ENCODE data around the gene POLR2J. TPM values are rescaled to one million over a fixed set of nuclear protein-coding genes. Genes with fewer than 3 reads are reported as not detected.

Gene POLR2J
- total RNA-seq, 2 experiments from 2014 or later, result 48.3 to 53.6 TPM

GRCh38 chr7:102432442-102433218 is 46.1 kb downstream of the POLR2J start:
- ATAC-seq (ENCODE audit: low read depth) (peak; percentile 26), DNase-seq (peak; percentile 50)
- no peaks in the 10 kb centered on the region for H3K27me3 Mint-ChIP-seq
- H3K27ac Mint-ChIP-seq, result peak overlapping the region; percentile 93
- peak overlapping the region; percentile 78 for H3K4me3 Mint-ChIP-seq
- peaks cover 38% of the 10 kb centered on the region for H3K4me1 Mint-ChIP-seq
- POLR2A ChIA-PET, result interaction anchor here (0.5 to 4.3 kb wide), 5 partner anchors 10 to 35 kb away, joined by 3 to 37 read pairs (median 3); no protein-coding TSS in a partner anchor
- no peaks in the 10 kb centered on the region for H3K9me3 Mint-ChIP-seq
- peaks cover 15% of the 10 kb centered on the region for H3K36me3 Mint-ChIP-seq

GRCh38 chr7:102431617-102432298 is 47.0 kb downstream of the POLR2J start:
- Mint-ChIP-seq H3K27me3 (no peaks in the 10 kb centered on the region), H3K27ac (peak overlapping the region; percentile 93), H3K36me3 (peaks cover 18% of the 10 kb centered on the region), H3K4me1 (peaks cover 41% of the 10 kb centered on the region), H3K9me3 (no peaks in the 10 kb centered on the region), H3K4me3 (peak overlapping the region; percentile 78)
- POLR2A ChIA-PET, result interaction anchor here (0.5 to 4.3 kb wide), 3 partner anchors 14 to 32 kb away, joined by 3 to 37 read pairs (median 3); no protein-coding TSS in a partner anchor
- DNase-seq, result peak; percentile 59
- ATAC-seq (ENCODE audit: low read depth), result peak; percentile 40

- ATAC-seq (ENCODE audit: low read depth) (no peak), DNase-seq (no peak)
- Mint-ChIP-seq H3K36me3 (peaks cover 23% of the 10 kb centered on the region), H3K9me3 (no peaks in the 10 kb centered on the region), H3K27ac (peak overlapping the region; percentile 73), H3K4me3 (no peak overlapping the region), H3K27me3 (no peaks in the 10 kb centered on the region), H3K4me1 (peaks cover 53% of the 10 kb centered on the region)
- POLR2A ChIA-PET, result interaction anchor here (1.1 to 1.6 kb wide), 2 partner anchors 12 to 13 kb away, joined by 3 to 4 read pairs; no protein-coding TSS in a partner anchor
These were observed 49.4 kb downstream of the POLR2J start for GRCh38 chr7:102429141-102429899.

GRCh38 chr7:102427019-102427405 is 51.7 kb downstream of the POLR2J start:
- Mint-ChIP-seq H3K4me1 (peaks cover 49% of the 10 kb centered on the region), H3K4me3 (peak overlapping the region; percentile 89), H3K27ac (peak overlapping the region; percentile 99), H3K36me3 (peaks cover 26% of the 10 kb centered on the region), H3K27me3 (no peaks in the 10 kb centered on the region), H3K9me3 (no peaks in the 10 kb centered on the region)
- DNase-seq (no peak), ATAC-seq (ENCODE audit: low read depth) (no peak)
- POLR2A ChIA-PET, result interaction anchor here (1.0 to 4.0 kb wide), 8 partner anchors 8 to 37 kb away, joined by 6 to 88 read pairs (median 12); partner anchors contain the start of genes ALKBH4, LRWD1 and PRKRIP1

GRCh38 chr7:102426268-102427018 is 52.3 kb downstream of the POLR2J start:
- H3K36me3 Mint-ChIP-seq, result peaks cover 30% of the 10 kb centered on the region
- H3K27me3 Mint-ChIP-seq, result no peaks in the 10 kb centered on the region
- DNase-seq (peak; percentile 69), ATAC-seq (ENCODE audit: low read depth) (peak; percentile 67)
- POLR2A ChIA-PET, result interaction anchor here (1.0 to 4.0 kb wide), 11 partner anchors 9 to 37 kb away, joined by 3 to 88 read pairs (median 11); partner anchors contain the start of genes ALKBH4, LRWD1 and PRKRIP1
- H3K27ac Mint-ChIP-seq, result peak overlapping the region; percentile 99
- peak overlapping the region; percentile 89 for H3K4me3 Mint-ChIP-seq
- peaks cover 44% of the 10 kb centered on the region for H3K4me1 Mint-ChIP-seq
- H3K9me3 Mint-ChIP-seq, result no peaks in the 10 kb centered on the region

GRCh38 chr7:102425639-102426267 is 53.0 kb downstream of the POLR2J start:
- DNase-seq (peak; percentile 82), ATAC-seq (ENCODE audit: low read depth) (peak; percentile 84)
- Mint-ChIP-seq H3K4me3 (peak overlapping the region; percentile 89), H3K27ac (peak overlapping the region; percentile 99), H3K4me1 (peaks cover 45% of the 10 kb centered on the region), H3K27me3 (no peaks in the 10 kb centered on the region), H3K9me3 (no peaks in the 10 kb centered on the region), H3K36me3 (peaks cover 33% of the 10 kb centered on the region)
- POLR2A ChIA-PET, result interaction anchor here (1.2 to 4.0 kb wide), 10 partner anchors 8 to 38 kb away, joined by 3 to 88 read pairs (median 11); partner anchors contain the start of genes ALKBH4, LRWD1 and PRKRIP1

GRCh38 chr7:102424787-102425218 is 53.9 kb downstream of the POLR2J start:
- no peaks in the 10 kb centered on the region for H3K27me3 Mint-ChIP-seq
- H3K4me3 Mint-ChIP-seq, result peak overlapping the region; percentile 89
- H3K36me3 Mint-ChIP-seq, result peaks cover 38% of the 10 kb centered on the region
- H3K27ac Mint-ChIP-seq, result peak overlapping the region; percentile 99
- H3K4me1 Mint-ChIP-seq, result peaks cover 47% of the 10 kb centered on the region
- no peaks in the 10 kb centered on the region for H3K9me3 Mint-ChIP-seq
- ATAC-seq (ENCODE audit: low read depth) (no peak), DNase-seq (no peak)
- POLR2A ChIA-PET, result interaction anchor here (0.5 to 4.0 kb wide), 8 partner anchors 7 to 39 kb away, joined by 3 to 88 read pairs (median 8); partner anchors contain the start of genes ALKBH4 and LRWD1

GRCh38 chr7:102424129-102424551 is 54.6 kb downstream of the POLR2J start:
- POLR2A ChIA-PET, result interaction anchor here (0.5 to 4.0 kb wide), 3 partner anchors 9 to 11 kb away, joined by 3 to 88 read pairs (median 3); no protein-coding TSS in a partner anchor
- Mint-ChIP-seq H3K4me1 (peaks cover 42% of the 10 kb centered on the region), H3K27me3 (no peaks in the 10 kb centered on the region), H3K4me3 (no peak overlapping the region), H3K27ac (peak overlapping the region; percentile 99), H3K36me3 (peaks cover 38% of the 10 kb centered on the region), H3K9me3 (no peaks in the 10 kb centered on the region)
- ATAC-seq (ENCODE audit: low read depth), result no peak
- no peak for DNase-seq

Small RNAs within 50 kb of the gene (microRNA-seq; reads per million reads assigned to microRNA genes)
- gene MIR4467 (not detected), gene MIR5090 (9.1 reads per million, percentile 12 among the genes with 10 or more reads in this experiment)

Other genes starting within 250 kb of the POLR2J start
- 1 to 10 TPM in 1 of 2 experiments, under 1 TPM in 1; 0.97 to 1.2 TPM for gene SH2B2, start 192.1 kb downstream of the POLR2J start, total RNA-seq
- gene SPDYE6, start 122.5 kb downstream of the POLR2J start, total RNA-seq, result not detected
- gene PRKRIP1, start 82.6 kb downstream of the POLR2J start, total RNA-seq, result 10 to 100 TPM; 37.8 to 39.1 TPM
- 10 to 100 TPM; 51.9 to 58.3 TPM for gene ORAI2, start 45.3 kb downstream of the POLR2J start, total RNA-seq
- 10 to 100 TPM; 12.5 to 14.0 TPM for gene ALKBH4, start 14.1 kb downstream of the POLR2J start, total RNA-seq
- gene LRWD1, start 13.9 kb downstream of the POLR2J start, total RNA-seq, result 10 to 100 TPM; 14.7 to 15.8 TPM
- gene RASA4B, start 38.9 kb upstream of the POLR2J start, total RNA-seq, result 10 to 100 TPM; 16.2 to 18.0 TPM
- 10 to 100 TPM; 20.5 to 20.7 TPM for gene UPK3BL2, start 64.8 kb upstream of the POLR2J start, total RNA-seq
- under 1 TPM in 1 of 2 experiments, not detected in 1; 0.28 TPM for gene SPDYE2, start 72.3 kb upstream of the POLR2J start, total RNA-seq
- gene POLR2J3, start 93.7 kb upstream of the POLR2J start, total RNA-seq, result 10 to 100 TPM; 49.0 to 57.2 TPM
- 10 to 100 TPM; 40.5 to 43.2 TPM for gene RASA4, start 137.8 kb upstream of the POLR2J start, total RNA-seq
- gene UPK3BL1, start 163.9 kb upstream of the POLR2J start, total RNA-seq, result 10 to 100 TPM; 41.8 to 44.5 TPM
- not detected for gene SPDYE2B, start 171.4 kb upstream of the POLR2J start, total RNA-seq
- 10 to 100 TPM; 19.0 to 20.8 TPM for gene POLR2J2, start 192.7 kb upstream of the POLR2J start, total RNA-seq